ENCODE data around the gene NOTCH1.
"Not testable (repeated sequence)": the region's sequence is repeated elsewhere in the genome, so short reads cannot be mapped to it uniquely, and the experiment has no call there.

NOTCH1 gene

DNA sequence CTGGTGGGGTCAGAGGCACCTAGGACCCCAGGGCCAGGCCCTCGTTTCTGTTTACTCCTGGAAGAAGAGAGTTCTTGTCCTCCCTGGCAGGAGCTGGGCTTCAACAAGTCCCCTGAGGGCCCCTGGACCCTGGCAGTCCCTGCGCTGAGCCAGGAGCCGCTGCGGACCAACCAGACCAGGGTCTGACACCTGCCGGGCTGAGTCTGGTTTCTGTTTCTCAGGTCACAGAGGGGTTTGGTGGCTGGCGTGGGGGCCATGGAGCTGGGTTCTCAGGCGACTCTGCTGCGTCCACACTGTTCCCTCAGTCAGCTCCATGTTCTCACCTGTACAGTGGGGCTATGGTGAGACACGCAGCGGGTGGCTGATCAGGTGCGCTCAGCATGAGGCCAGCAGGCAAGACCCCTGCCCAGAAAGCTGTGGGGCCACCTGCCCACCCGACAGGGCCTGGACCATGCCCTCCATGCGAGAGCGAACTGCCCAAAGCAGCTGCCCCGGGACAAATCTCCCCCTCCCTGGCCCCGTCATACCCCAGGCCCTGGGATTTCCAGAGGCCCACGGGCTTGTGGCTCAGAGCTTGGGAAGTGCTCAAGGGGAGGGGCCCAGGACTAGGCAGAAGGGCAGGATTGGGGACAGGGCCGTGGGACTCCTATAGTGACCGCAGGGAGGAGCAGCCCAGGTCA, 17.9 kb upstream of the NOTCH1 start:
- no peak overlapping the region for H3K27ac ChIP-seq
- TF ChIP-seq, protein P1, sequence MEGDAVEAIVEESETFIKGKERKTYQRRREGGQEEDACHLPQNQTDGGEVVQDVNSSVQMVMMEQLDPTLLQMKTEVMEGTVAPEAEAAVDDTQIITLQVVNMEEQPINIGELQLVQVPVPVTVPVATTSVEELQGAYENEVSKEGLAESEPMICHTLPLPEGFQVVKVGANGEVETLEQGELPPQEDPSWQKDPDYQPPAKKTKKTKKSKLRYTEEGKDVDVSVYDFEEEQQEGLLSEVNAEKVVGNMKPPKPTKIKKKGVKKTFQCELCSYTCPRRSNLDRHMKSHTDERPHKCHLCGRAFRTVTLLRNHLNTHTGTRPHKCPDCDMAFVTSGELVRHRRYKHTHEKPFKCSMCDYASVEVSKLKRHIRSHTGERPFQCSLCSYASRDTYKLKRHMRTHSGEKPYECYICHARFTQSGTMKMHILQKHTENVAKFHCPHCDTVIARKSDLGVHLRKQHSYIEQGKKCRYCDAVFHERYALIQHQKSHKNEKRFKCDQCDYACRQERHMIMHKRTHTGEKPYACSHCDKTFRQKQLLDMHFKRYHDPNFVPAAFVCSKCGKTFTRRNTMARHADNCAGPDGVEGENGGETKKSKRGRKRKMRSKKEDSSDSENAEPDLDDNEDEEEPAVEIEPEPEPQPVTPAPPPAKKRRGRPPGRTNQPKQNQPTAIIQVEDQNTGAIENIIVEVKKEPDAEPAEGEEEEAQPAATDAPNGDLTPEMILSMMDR (conservative IDR thresholded peaks at IDR 0.05) = no peak
- no peak for TF ChIP-seq ZFX (IDR thresholded peaks at IDR 0.05)

DNA sequence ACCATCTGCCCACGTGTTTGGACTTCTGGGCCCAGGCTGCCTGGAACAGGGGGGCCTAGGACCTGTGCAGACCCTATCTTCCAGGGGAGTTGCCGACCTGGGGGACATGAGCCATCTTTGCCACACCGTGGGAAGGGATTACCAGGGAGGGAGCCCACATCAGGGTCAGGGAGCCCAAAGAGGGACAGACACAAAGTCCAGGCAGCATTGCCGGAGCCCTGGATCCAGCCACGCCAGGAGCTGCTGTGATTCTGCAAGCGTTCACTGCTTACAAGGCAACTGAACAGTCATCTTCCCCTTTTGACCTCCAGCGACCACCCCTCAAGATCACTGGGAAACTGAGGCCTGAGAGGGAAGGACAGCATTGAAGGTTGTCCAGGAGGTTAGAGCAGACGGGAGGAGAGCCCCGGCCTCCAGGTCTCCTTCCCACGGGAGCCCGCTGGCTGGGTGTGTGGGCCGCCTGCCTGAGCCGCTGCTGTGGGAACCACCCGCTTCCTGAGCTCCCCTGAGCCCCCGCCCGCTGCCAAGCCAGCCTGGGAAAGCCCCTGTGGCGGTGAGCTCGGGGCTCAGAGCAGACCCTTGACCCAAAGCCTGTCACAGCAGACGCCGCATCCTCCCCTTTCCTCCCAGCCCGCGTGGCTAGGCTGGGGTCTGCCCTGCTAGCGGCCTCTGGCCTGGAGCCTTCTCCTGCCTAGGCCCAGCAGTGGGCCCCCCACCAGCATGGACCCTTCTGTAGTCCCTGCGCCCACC, 17.1 kb upstream of the NOTCH1 start:
- no peak overlapping the region for H3K27ac ChIP-seq

GRCh38 chr9:136561779-136562178, 15.9 kb upstream of the NOTCH1 start:
- H3K27ac ChIP-seq = no peak overlapping the region
- TF ChIP-seq ZFX (IDR thresholded peaks at IDR 0.05) = no peak
- TF ChIP-seq, protein P1 (conservative IDR thresholded peaks at IDR 0.05) = no peak

More for the DNA sequence above, 17.1 kb upstream of the NOTCH1 start:
- TF ChIP-seq, protein P1 (conservative IDR thresholded peaks at IDR 0.05) = no peak
- TF ChIP-seq ZFX (IDR thresholded peaks at IDR 0.05) = no peak

DNA sequence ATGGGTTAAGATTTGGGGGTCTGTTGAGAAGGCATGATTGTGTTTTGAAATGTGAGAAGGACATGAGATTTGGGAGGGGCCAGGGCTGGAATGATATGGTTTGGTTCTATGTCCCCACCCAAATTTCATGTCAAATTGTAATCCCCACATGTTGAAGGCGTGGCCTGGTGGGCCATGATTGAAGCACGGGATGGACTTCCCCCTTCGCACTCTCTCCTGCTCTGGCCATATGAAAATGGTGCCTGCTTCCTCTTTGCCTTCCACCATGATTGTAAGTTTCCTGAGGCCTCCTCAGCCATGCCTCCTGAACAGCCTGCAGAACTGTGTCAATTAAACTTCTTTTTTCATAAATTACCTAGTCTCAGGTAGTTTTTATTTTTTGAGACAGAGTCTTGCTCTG, 14.7 kb upstream of the NOTCH1 start:
- TF ChIP-seq, protein P1 (conservative IDR thresholded peaks at IDR 0.05) = no peak
- no peak for TF ChIP-seq ZFX (IDR thresholded peaks at IDR 0.05)
- no peak overlapping the region for H3K27ac ChIP-seq

- H3K27ac ChIP-seq = not testable (repeated sequence)
Measured at GRCh38 chr9:136559371-136559770, 13.5 kb upstream of the NOTCH1 start.

- H3K27ac ChIP-seq = not testable (repeated sequence)
Measured at GRCh38 chr9:136558846-136559245, 13.0 kb upstream of the NOTCH1 start.

GRCh38 chr9:136558373-136558772, 12.5 kb upstream of the NOTCH1 start:
- TF ChIP-seq, protein P1 (conservative IDR thresholded peaks at IDR 0.05) = no peak
- TF ChIP-seq ZFX (IDR thresholded peaks at IDR 0.05) = no peak
- H3K27ac ChIP-seq = no peak overlapping the region

GRCh38 chr9:136557036-136557435, 11.2 kb upstream of the NOTCH1 start:
- no peak overlapping the region for H3K27ac ChIP-seq
- TF ChIP-seq, protein P1 (conservative IDR thresholded peaks at IDR 0.05) = no peak
- TF ChIP-seq ZFX (IDR thresholded peaks at IDR 0.05) = no peak

Data from C4-2B (cell line).